Uterus (tissue), 4 donors: ENCODE measurements around the gene GABRG3. TPM values are rescaled to one million over a fixed set of nuclear protein-coding genes. Genes with fewer than 3 reads are reported as not detected.

Experiments
- DNase-seq, 2 donors: peaks; one replicate each; pipeline ENCODE4 v3.0.0-alpha.2; 2019 to 2020
- H3K27ac ChIP-seq, 2 donors: fragments of 200-600 bp; sonication (generic); 1 replicate in 1 of 2; 2 replicates in 1 of 2; pipeline ENCODE4 v1.5.1; 2016 to 2018
- H3K27me3 ChIP-seq, 2 donors: fragments of 200-600 bp; sonication (generic); one replicate each; pipeline ENCODE4 v1.5.1; 2018 to 2019; ENCODE audit warnings: control low read depth in 1 of 2
- H3K36me3 ChIP-seq, 2 donors: fragments of 200-600 bp; sonication (generic); one replicate each; pipeline ENCODE4 v1.5.1; 2019; ENCODE audit warnings: control low read depth in 1 of 2
- H3K4me1 ChIP-seq, 2 donors: fragments of 200-600 bp; sonication (generic); one replicate each; pipeline ENCODE4 v1.5.1; 2018 to 2019; ENCODE audit warnings: control low read depth in 1 of 2
- H3K4me3 ChIP-seq, 2 donors: fragments of 200-600 bp; sonication (generic); 1 replicate in 1 of 2; 2 replicates in 1 of 2; pipeline ENCODE4 v1.5.1; 2018 to 2019; ENCODE audit warnings: mild to moderate bottlenecking in 1 of 2
- H3K9me3 ChIP-seq, 2 donors: fragments of 200-600 bp; sonication (generic); one replicate each; pipeline ENCODE4 v1.5.1; 2019; ENCODE audit warnings: control low read depth in 1 of 2
- CTCF ChIP-seq, 4 experiments: fragments of 200-600 bp in 2 of 4; fragments of 450-650 bp in 2 of 4; sonication (generic) in 2 of 4; IDR thresholded peaks; one replicate each; pipeline ENCODE4 v1.5.1; 2016 to 2019; ENCODE audit warnings: antibody characterized with exemption in 4 of 4, mild to moderate bottlenecking in 2 of 4, moderate library complexity in 1 of 4
- POLR2A ChIP-seq, 2 donors: fragments of 450-650 bp; IDR thresholded peaks; one replicate each; pipeline ENCODE4 v1.6.1; 2016; ENCODE audit warnings: antibody characterized with exemption in 2 of 2, mild to moderate bottlenecking in 1 of 2, moderate library complexity in 1 of 2
- intact Hi-C: fragments of 100-400 bp; cut with DNase I; formaldehyde crosslinking; loops from one replicate; pipeline ENCODE4 v1.15.1; 2023; ENCODE audit warnings: low total_unique reads
- total RNA-seq, 4 donors: library from RNA; depleted of rRNA in 3 of 4; stranded (reverse); fragments of >200 nt in 3 of 4; gene quantifications; one replicate each; pipeline versions ENCODE4 v1.1.0 to v1.2.4, GENCODE V29; 2014 to 2023
- donor health status: DM: yes; HTN: yes; CAD: no.

GABRG3 gene
- total RNA-seq, 4 donors from 2014 or later: 3.0 TPM; not detected in 3

GRCh38 chr15:27499719-27500118 is 528.7 kb downstream of the GABRG3 start:
- TF ChIP-seq POLR2A (IDR thresholded peaks at IDR 0.05) (no peak), CTCF (IDR thresholded peaks at IDR 0.05) (no peak)
- H3K4me1 ChIP-seq: no peaks in the 10 kb centered on the region
- H3K36me3 ChIP-seq: no peaks in the 10 kb centered on the region
- no peaks in the 10 kb centered on the region for H3K9me3 ChIP-seq
- intact Hi-C loops: no loop called here
- DNase-seq: no peak
- H3K27ac ChIP-seq: no peak overlapping the region
- no peaks in the 10 kb centered on the region for H3K27me3 ChIP-seq
- no peak overlapping the region for H3K4me3 ChIP-seq

GRCh38 chr15:27500206-27500605 is 529.2 kb downstream of the GABRG3 start:
- TF ChIP-seq CTCF (IDR thresholded peaks at IDR 0.05) (no peak), POLR2A (IDR thresholded peaks at IDR 0.05) (no peak)
- Histone ChIP-seq H3K9me3 (no peaks in the 10 kb centered on the region), H3K27me3 (no peaks in the 10 kb centered on the region), H3K27ac (no peak overlapping the region), H3K36me3 (no peaks in the 10 kb centered on the region), H3K4me1 (no peaks in the 10 kb centered on the region), H3K4me3 (no peak overlapping the region)
- no peak for DNase-seq
- intact Hi-C loops: no loop called here

GRCh38 chr15:27506752-27507151 is 535.8 kb downstream of the GABRG3 start:
- no peaks in the 10 kb centered on the region for H3K9me3 ChIP-seq
- no peak for DNase-seq
- TF ChIP-seq CTCF (IDR thresholded peaks at IDR 0.05) (no peak), POLR2A (IDR thresholded peaks at IDR 0.05) (no peak)
- intact Hi-C loops: no loop called here
- H3K4me1 ChIP-seq: no peaks in the 10 kb centered on the region
- H3K27ac ChIP-seq: no peak overlapping the region
- H3K36me3 ChIP-seq: no peaks in the 10 kb centered on the region
- no peak overlapping the region for H3K4me3 ChIP-seq
- no peaks in the 10 kb centered on the region for H3K27me3 ChIP-seq

GRCh38 chr15:27509014-27509413 is 538.0 kb downstream of the GABRG3 start:
- Histone ChIP-seq H3K27ac (no peak overlapping the region), H3K27me3 (no peaks in the 10 kb centered on the region), H3K4me3 (no peak overlapping the region), H3K4me1 (no peaks in the 10 kb centered on the region), H3K36me3 (no peaks in the 10 kb centered on the region), H3K9me3 (no peaks in the 10 kb centered on the region)
- no peak for TF ChIP-seq CTCF (IDR thresholded peaks at IDR 0.05)
- intact Hi-C loops: no loop called here
- no peak for DNase-seq

GRCh38 chr15:27512281-27513001 is 541.5 kb downstream of the GABRG3 start:
- Histone ChIP-seq H3K4me3 (no peak overlapping the region), H3K27me3 (no peaks in the 10 kb centered on the region), H3K4me1 (no peaks in the 10 kb centered on the region), H3K36me3 (no peaks in the 10 kb centered on the region), H3K27ac (no peak overlapping the region), H3K9me3 (no peaks in the 10 kb centered on the region)
- intact Hi-C loops: no loop called here
- no peak for TF ChIP-seq CTCF (IDR thresholded peaks at IDR 0.05)
- no peak for TF ChIP-seq POLR2A (IDR thresholded peaks at IDR 0.05)
- DNase-seq: no peak
